HepG2 (cell line): ENCODE measurements around the gene C9orf40. TPM values are rescaled to one million over a fixed set of nuclear protein-coding genes. Genes with fewer than 3 reads are reported as not detected.

ENCODE experiments used
- ATAC-seq: fragments of 200-7000 bp; cut with Tn5 transposase; 3 replicates; pipeline ENCODE4 v1.9.1; 2020; ENCODE audit warnings: mild to moderate bottlenecking, moderate library complexity
- BruUV-seq: library from RNA; stranded (reverse); fragments of 400-500 nt; replicated peaks from 2 replicates; lab custom pipeline; 2021; lab: Mats Ljungman, UMichigan
- CTCF ChIA-PET: fragments of 300-600 bp; formaldehyde crosslinking; extraction: SDS; loops from one replicate; lab custom pipeline; 2021; ENCODE audit warnings: low total read pairs, inconsistent platforms, low intra/inter-chr PET ratio; lab: Yijun Ruan, JAX
- POLR2A ChIA-PET: fragments of 350-600 bp; sonication (Branson Sonifier 250); formaldehyde crosslinking; loops from one replicate; lab custom pipeline; 2020; ENCODE audit warnings: antibody characterized with exemption, inconsistent platforms; lab: Yijun Ruan, JAX
- DNase-seq: peaks from one replicate; pipeline ENCODE4 v3.0.0-alpha.2; 2015; ENCODE audit warnings: low spot score
- FAIRE-seq: peaks from 3 replicates; lab custom pipeline; 2011; peaks lifted over from hg19 to GRCh38; lab: Jason Lieb, UNC
- H2AFZ ChIP-seq: one replicate; pipeline ENCODE4 v1.6.1; 2011; ENCODE audit warnings: low read length, inconsistent platforms
- H3K27ac ChIP-seq: fragments of 300-600 bp; 3 replicates; pipeline ENCODE4 v1.8.0; 2011; ENCODE audit warnings: mixed run types, mild to moderate bottlenecking, mixed read lengths, low read length, inconsistent platforms; ENCODE audit not compliant: insufficient read depth; ENCODE audit errors: extremely low read length
- H3K27me3 ChIP-seq, 2 experiments: fragments of 200-600 bp in 1 of 2; 2 replicates in 1 of 2; 3 replicates in 1 of 2; pipeline versions ENCODE4 v1.6.0 to v1.8.0; 2011; ENCODE audit warnings: low read length in 2 of 2, mild to moderate bottlenecking in 2 of 2, moderate library complexity in 2 of 2, inconsistent platforms in 1 of 2; ENCODE audit not compliant: insufficient read depth in 2 of 2, control insufficient read depth in 1 of 2
- H3K36me3 ChIP-seq, 2 experiments: fragments of 200-600 bp in 1 of 2; replicated peaks in 1 of 2; 2 replicates in 1 of 2; 3 replicates in 1 of 2; pipeline versions ENCODE4 v1.5.1 to v1.8.0; 2011; ENCODE audit warnings: low read length in 2 of 2, inconsistent platforms in 1 of 2; ENCODE audit not compliant: insufficient read depth in 2 of 2, control insufficient read depth in 1 of 2
- H3K4me1 ChIP-seq: 2 replicates; pipeline ENCODE4 v1.5.1; 2012; ENCODE audit warnings: low read length, inconsistent platforms; ENCODE audit not compliant: insufficient read depth
- H3K4me2 ChIP-seq: 2 replicates; pipeline ENCODE4 v1.6.0; 2011; ENCODE audit warnings: low read depth, low read length, inconsistent platforms
- H3K4me3 ChIP-seq, 3 experiments: fragments of 200-600 bp in 1 of 3; sonication (generic), shearing (Covaris generic) in 1 of 3; replicated peaks in 1 of 3; 2 replicates each; pipeline ENCODE4 v1.5.1; 2011 to 2016; ENCODE audit warnings: low read length in 3 of 3, inconsistent platforms in 2 of 3, low read depth in 2 of 3, mild to moderate bottlenecking in 2 of 3, control low read depth in 1 of 3, mixed read lengths in 1 of 3; ENCODE audit not compliant: insufficient read depth in 1 of 3
- H3K79me2 ChIP-seq: one replicate; pipeline ENCODE4 v1.6.1; 2011; ENCODE audit warnings: low read length, inconsistent platforms; ENCODE audit not compliant: insufficient read depth
- H3K9ac ChIP-seq: 2 replicates; pipeline ENCODE4 v1.6.0; 2011; ENCODE audit warnings: mild to moderate bottlenecking, low read depth, low read length, inconsistent platforms; ENCODE audit not compliant: insufficient read depth
- H3K9me3 ChIP-seq: 2 replicates; pipeline ENCODE4 v1.5.1; 2012; ENCODE audit warnings: mild to moderate bottlenecking, low read length
- H4K20me1 ChIP-seq: 2 replicates; pipeline ENCODE4 v1.6.0; 2011; ENCODE audit warnings: inconsistent platforms, mild to moderate bottlenecking, low read length, moderate library complexity; ENCODE audit not compliant: insufficient read depth
- ATRX ChIP-seq: sonication (generic); formaldehyde crosslinking; IDR thresholded peaks from 2 replicates; pipeline ENCODE4 v1.4.0; 2020; ENCODE audit warnings: missing genetic modification reagents, borderline replicate concordance
- CEBPB ChIP-seq: IDR thresholded peaks from 2 replicates; pipeline ENCODE4 v1.6.1; 2011; ENCODE audit warnings: low read depth, low read length, improper control_type of control experiment, borderline replicate concordance
- EEA1 ChIP-seq: sonication (generic); formaldehyde crosslinking; IDR thresholded peaks from 2 replicates; pipeline ENCODE4 v1.5.1; 2020; ENCODE audit warnings: mild to moderate bottlenecking, missing genetic modification reagents, borderline replicate concordance
- KIAA2018 ChIP-seq: sonication (generic); formaldehyde crosslinking; IDR thresholded peaks from 2 replicates; pipeline ENCODE4 v1.5.0; 2020; ENCODE audit warnings: mild to moderate bottlenecking, missing genetic modification reagents, borderline replicate concordance
- NFAT5 ChIP-seq: sonication (generic); formaldehyde crosslinking; IDR thresholded peaks from 2 replicates; pipeline ENCODE4 v1.4.0; 2020; ENCODE audit warnings: missing genetic modification reagents
- PBX2 ChIP-seq: IDR thresholded peaks from 2 replicates; pipeline ENCODE4 v1.6.1; 2016; ENCODE audit warnings: control low read depth
- POLR2G ChIP-seq: fragments of 200-400 bp; formaldehyde crosslinking; IDR thresholded peaks from 2 replicates; pipeline ENCODE4 v1.6.1; 2018; ENCODE audit warnings: mild to moderate bottlenecking, low read depth, low read length, moderate library complexity
- TP53 ChIP-seq: sonication (generic); formaldehyde crosslinking; conservative IDR thresholded peaks from 2 replicates; pipeline ENCODE4 v1.4.0; 2020; ENCODE audit warnings: missing genetic modification reagents
- WIZ ChIP-seq: sonication (generic); formaldehyde crosslinking; IDR thresholded peaks from 2 replicates; pipeline ENCODE4 v1.5.1; 2020; ENCODE audit warnings: mild to moderate bottlenecking, missing genetic modification reagents
- ZNF326 ChIP-seq: sonication (generic); formaldehyde crosslinking; IDR thresholded peaks from 2 replicates; pipeline ENCODE4 v1.4.0; 2020; ENCODE audit warnings: missing genetic modification reagents, borderline replicate concordance
- ZNF562 ChIP-seq: sonication (generic); formaldehyde crosslinking; IDR thresholded peaks from 2 replicates; pipeline ENCODE4 v1.8.0; 2022; ENCODE audit warnings: missing genetic modification reagents, borderline replicate concordance
- in situ Hi-C: cut with HindIII; loops from 2 replicates; pipeline ENCODE4 v1.10.0; 2017; ENCODE audit warnings: low pct_unique_long_range_greater_than_20kb; ENCODE audit not compliant: extremely low pct_ligation_motif_present
- intact Hi-C: fragments of 100-400 bp; cut with micrococcal nuclease; formaldehyde crosslinking; loops from one replicate; pipeline ENCODE4 v1.10.0; 2022; ENCODE audit not compliant: unreplicated experiment
- polyA plus RNA-seq, 8 experiments: library from polyadenylated mRNA; depleted of rRNA in 3 of 8; stranded (reverse) in 7 of 8; unstranded in 1 of 8; fragments of >200 nt; fragmentation: Illumina TruSeq in 4 of 8; extraction: Trizol in 4 of 8; gene quantifications; 2 replicates each; pipeline versions ENCODE4 v1.2.1 to v1.2.3, GENCODE V29; 2011 to 2016; ENCODE audit warnings: low read depth in 4 of 8, missing spikeins in 1 of 8, mixed read lengths in 1 of 8; ENCODE audit not compliant: insufficient read depth in 1 of 8
- total RNA-seq, 5 experiments: library from RNA; depleted of rRNA; stranded (reverse); fragments of >200 nt; fragmentation: Illumina TruSeq; extraction: Trizol; gene quantifications; 2 replicates each; pipeline ENCODE4 v1.2.3, GENCODE V29; 2016; ENCODE audit warnings: low read depth in 1 of 5

The C9orf40 gene
- total and polyA plus RNA-seq, 2 of the 13 experiments (the other 11 are each of a cell fraction or from before 2014, with no cell fraction given), result 3.0 to 13.5 TPM

- DNase-seq (no peak), ATAC-seq (peak; percentile 52; the same call in 2 of the 3 replicates), FAIRE-seq (no peak)
- H3K4me3 ChIP-seq, result no peak overlapping the region
- in situ Hi-C loops (no loop called here), intact Hi-C loops (no loop called here)
- no peaks in the 10 kb centered on the region for H3K79me2 ChIP-seq
- H3K36me3 ChIP-seq, result no peaks in the 10 kb centered on the region
- POLR2A ChIA-PET, result no interaction called here
- H4K20me1 ChIP-seq, result no peaks in the 10 kb centered on the region
- BruUV-seq, result no TSS peak
- peaks cover 10% of the 10 kb centered on the region for H3K4me1 ChIP-seq
- no peak overlapping the region for H3K27ac ChIP-seq
- H3K9me3 ChIP-seq, result no peaks in the 10 kb centered on the region
- no peaks in the 10 kb centered on the region for H3K27me3 ChIP-seq
- CTCF ChIA-PET, result no interaction called here
- no peak overlapping the region for H2AFZ ChIP-seq
- no peak overlapping the region for H3K9ac ChIP-seq
- H3K4me2 ChIP-seq, result no peak overlapping the region
- TF ChIP-seq CEBPB (no peak), POLR2G (no peak), ZNF562 (CRISPR knock-in tag) (no peak), WIZ (CRISPR knock-in tag) (no peak), TP53 (CRISPR knock-in tag) (no peak), KIAA2018 (no peak), ZNF326 (CRISPR knock-in tag) (no peak), EEA1 (CRISPR knock-in tag) (no peak), NFAT5 (CRISPR knock-in tag) (no peak), PBX2 (CRISPR knock-in tag) (no peak), ATRX (CRISPR knock-in tag) (no peak)
Observed at GRCh38 chr9:74958587-74958986, 5.9 kb upstream of the C9orf40 start.
